ENCODE results near the gene KIRREL3.
"Not testable (repeated sequence)": the region's sequence is repeated elsewhere in the genome, so short reads cannot be mapped to it uniquely, and the experiment has no call there.

KIRREL3 gene

DNA sequence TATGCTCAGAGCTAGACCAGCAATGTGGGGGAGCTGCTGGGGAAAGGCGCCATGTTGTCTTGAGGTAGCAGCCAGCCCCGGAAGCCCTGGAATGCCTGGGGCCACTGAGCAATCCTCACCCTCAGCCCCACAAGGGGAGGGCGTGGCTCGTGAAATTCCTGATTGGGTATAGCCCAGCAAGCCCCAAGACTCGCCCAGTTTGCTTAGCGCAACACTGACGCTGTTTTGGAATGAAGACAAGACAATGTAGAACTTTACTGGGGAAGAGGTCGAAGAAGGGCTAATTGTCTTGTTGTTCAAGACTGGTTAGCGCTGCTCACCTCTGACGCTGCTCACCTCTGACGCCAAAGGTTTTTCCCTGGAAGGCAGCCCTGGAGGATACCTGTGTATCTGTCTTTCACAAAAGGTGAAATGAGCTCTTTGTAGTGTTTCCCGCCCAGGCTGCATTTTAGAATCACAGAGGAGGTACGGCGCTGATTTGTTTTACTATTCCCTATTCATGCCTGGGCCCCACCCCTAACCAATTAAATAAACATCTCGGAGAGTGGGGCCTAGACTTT lies 597.5 kb downstream of the KIRREL3 start:
- no peak for DNase-seq (ENCODE audit: low read depth)

DNA sequence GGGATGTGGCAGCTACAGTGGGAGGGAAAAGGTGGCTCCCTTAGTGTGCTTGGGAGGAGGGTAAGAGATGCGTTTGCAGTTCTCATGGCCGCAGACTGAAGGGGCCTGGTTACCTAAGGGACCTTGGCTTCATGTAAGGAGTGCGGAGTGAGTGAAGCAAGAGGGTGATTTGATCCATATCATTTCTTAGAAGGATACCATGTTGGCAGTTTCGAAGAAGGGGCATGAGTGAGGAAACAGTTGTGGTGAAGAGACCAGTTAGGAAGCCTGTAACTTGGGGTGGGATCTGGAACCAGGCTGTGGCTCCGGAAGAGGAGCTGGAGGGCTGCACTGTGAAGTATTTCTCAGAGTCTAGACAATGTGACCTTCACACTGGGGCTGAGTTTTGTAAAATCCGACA lies 600.1 kb downstream of the KIRREL3 start:
- DNase-seq (ENCODE audit: low read depth), result no peak

DNA sequence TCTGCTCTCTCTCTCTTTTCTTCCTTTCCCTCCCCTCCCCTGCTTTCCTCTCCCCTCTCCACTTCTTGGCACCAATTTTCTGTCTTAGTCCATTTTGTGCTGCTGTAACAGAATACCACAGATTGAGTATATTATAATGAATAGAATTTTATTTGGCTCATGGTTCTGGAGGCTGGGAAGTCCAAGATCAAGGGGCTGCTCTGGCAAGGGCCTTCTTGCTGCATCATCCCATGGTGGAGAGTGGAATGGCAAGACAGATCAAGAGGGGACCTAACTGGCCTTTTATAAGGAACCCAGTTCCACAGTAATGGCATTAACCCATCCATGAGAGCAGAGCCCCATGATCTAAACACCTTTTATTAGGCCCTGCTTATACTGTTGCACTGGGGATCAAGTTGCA lies 600.6 kb downstream of the KIRREL3 start:
- DNase-seq (ENCODE audit: low read depth), result no peak

DNA sequence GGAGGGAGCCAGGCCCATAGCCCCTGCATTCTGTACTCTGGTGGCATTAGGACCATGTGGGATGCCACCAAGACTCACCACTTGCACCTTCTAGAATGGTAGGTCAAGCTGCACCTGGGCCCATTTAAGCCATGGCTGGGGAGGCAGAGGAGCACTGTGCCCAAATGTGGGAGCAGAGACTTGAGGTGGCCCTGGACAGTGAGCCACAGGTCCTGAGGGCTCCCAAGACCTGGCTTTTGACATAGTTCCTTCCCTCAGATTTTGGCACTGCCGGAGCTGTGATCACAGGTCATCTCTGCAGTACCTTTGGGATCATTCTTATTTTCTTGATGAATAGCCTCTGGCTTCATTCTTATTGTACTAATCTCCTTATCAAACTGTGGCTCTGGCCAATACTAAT lies 601.8 kb downstream of the KIRREL3 start:
- no peak for DNase-seq (ENCODE audit: low read depth)

DNA sequence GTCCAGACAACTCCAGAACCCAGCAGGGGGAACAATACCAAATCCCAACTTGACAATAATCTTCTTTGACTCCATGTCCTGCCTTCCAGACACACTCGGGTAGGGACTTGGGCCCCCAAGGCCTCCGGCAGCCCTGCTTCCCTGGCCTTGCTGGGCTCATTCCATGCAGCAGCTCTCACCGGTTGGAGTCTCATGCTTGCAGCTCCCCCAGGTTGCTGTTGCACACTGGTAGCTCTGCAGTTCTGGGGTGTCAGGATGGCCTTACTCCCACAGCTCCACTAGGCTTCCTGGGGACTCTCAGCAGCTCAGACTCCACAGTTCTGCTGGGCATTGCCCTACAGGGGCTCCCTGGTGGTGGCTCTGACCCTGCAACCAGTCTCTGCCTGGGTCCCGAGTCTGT lies 602.3 kb downstream of the KIRREL3 start:
- no peak for DNase-seq (ENCODE audit: low read depth)

DNA sequence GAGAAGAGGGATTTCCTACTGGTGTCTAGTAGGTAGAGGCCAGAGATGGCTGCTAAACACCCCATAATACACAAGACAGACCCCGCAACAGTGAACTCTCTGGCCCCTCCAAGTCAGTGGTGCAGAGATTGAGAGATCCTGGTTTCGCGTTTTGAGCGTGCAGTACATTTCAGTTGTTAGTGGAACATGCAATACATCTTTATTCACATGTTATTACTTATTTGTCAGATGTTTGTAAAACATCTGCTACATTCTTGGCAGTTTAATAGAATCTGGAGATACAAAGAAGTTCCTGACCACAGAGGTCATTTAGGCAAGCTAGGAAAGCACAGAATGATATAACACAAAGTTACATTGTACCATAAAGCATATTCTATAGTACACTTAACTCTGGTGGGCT lies 603.6 kb downstream of the KIRREL3 start:
- no peak for DNase-seq (ENCODE audit: low read depth)

DNA sequence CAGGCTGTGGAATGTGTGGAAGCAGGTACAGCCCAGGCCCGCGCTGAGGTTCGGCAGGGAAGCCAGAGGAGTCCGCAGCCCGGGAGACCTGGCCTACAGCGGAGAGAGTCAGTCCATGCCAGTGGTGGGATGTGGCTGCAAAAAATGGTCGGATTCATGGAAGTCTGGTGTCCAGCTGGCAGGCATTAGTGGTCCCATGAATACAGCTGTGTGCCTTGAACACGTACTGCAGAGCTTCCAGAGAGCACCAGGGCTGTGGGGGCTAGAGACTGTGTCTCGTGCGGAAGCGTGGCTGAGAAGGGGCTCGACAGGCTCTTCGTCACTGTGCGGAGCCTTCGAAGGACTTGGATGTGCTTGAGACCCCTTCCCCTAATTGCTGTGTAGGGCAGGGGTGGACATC lies 604.3 kb downstream of the KIRREL3 start:
- DNase-seq (ENCODE audit: low read depth), result not testable (repeated sequence)

DNA sequence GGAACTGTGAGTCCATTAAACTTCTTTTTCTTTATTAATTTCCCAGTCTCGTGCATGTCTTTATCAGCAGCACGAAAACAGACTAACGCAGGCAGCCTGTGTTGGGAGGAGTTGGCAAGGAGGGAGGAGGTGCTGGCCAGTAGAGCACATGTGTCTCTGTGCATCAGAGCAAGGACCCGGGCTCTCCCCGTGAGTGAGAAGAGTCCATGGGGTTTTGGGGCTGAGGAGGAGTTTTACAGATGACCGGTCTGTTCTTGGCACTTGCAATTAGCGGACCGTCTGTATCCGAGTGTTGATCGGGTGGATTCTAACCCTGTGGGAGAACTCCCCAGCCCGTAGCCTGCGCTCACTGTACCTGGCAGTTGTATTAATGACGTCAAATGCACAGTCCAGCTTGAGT lies 604.8 kb downstream of the KIRREL3 start:
- DNase-seq (ENCODE audit: low read depth), result not testable (repeated sequence)

DNA sequence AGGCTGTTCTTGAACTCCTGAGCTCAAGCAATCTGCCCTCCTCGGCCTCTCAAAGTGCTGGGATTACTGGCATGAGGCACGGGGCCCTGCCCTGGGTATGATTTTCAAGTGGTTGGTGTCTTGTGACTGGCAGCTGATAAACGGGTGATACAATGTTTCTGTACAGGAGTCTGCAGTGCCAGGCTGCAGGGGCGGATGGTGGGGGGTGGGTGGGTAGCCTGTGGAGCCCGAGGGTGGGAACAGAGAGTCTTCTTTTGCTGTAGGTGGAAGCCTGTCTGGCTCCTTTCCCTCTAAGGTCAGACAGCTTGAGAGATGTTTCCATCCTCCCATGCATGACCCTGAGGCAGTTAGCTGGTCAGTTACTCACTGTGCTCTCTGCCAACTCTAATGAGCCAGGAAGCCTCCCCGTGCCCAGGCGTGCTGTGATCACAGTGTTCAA lies 605.9 kb downstream of the KIRREL3 start:
- DNase-seq (ENCODE audit: low read depth), result not testable (repeated sequence)

DNA sequence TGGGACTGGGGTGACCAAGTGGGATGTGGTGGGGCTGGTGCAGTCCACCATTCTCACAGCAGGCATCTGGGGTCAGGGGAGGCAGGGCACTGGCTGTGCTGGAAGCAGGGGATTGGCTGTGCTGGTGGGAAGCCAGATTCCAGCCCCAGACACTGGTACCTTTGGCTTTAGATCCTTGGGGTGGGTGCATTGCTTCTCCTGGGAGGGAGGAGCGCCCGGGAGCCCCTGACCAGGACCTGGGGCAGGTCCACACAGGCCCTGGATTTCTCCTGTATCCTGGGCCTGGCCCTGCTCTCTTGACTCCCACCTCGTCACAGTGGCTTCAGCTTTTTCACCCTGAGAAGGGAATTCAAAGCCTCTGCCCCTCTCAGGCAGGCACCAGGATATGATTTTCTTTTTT lies 606.5 kb downstream of the KIRREL3 start:
- DNase-seq (ENCODE audit: low read depth), result no peak

DNA sequence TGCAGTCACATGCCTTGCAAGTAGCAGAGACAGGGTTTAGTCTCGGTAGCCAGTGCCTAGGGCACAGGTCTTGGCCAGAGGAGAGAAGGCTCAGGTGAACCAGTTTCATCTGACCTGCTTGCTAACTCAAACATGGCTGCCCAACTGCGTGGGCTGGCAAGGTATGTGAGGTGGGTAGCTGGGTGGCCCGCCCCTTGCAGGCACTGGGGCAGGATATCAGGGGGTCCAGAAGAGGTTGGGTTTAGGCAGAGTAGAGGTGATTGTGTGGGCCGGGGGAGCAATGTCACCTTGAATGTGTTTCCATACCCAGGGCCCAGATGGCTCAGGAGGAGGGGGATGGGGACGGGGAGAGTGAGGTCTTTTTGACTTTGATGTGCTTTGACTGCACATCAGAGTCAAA lies 607.4 kb downstream of the KIRREL3 start:
- DNase-seq (ENCODE audit: low read depth), result no peak

DNA sequence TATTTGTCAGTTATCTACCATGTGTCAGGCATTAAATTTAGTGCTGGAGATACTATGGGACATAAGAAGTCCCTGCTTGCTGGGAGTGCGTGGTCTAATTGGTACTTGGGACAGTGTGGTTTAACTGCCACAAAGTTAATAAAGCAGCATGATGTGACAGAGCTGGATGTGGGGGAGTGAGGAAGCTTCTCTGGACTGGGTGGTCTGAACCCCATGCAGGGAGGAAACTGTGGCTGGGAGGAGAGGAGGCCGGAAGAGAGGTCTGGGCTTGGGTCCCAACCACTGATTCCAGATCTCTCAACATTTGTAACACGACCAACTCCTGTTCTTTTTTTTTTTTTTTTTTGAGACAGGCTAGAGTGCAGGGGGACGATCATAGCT lies 607.9 kb downstream of the KIRREL3 start:
- DNase-seq (ENCODE audit: low read depth), result no peak

DNA sequence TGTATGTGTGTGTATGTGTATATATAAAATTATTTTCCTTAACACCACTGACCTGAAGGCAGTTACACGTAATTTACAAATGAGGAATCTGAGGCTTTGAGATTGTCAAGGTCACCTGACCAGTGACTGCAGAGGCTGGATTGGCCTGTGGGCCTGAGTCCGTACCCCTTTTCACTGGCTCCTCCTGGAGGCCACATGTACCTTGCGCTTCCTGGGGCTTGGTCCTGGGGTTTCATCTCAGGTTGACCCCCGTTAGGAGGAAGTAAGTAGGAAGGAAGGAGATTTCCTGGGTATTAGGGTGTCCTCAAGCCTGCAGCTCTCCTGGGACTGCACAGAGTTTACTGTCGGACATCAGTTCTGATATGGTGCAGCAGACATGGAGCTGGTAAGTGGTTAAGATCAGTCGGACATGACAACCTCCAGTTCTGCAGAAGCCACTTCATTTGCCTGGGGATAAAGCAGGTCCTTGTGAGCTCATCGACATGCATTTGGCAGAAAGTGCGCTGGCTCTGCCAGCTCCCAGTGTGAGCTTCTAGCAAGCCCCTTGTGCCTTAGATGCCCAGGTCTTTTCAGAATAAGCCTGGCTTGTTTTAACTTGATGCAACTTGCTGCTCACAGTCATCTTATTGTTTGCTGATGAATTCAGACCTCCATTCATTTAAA lies 608.5 kb downstream of the KIRREL3 start:
- peak; percentile 25 for DNase-seq (ENCODE audit: low read depth)

DNA sequence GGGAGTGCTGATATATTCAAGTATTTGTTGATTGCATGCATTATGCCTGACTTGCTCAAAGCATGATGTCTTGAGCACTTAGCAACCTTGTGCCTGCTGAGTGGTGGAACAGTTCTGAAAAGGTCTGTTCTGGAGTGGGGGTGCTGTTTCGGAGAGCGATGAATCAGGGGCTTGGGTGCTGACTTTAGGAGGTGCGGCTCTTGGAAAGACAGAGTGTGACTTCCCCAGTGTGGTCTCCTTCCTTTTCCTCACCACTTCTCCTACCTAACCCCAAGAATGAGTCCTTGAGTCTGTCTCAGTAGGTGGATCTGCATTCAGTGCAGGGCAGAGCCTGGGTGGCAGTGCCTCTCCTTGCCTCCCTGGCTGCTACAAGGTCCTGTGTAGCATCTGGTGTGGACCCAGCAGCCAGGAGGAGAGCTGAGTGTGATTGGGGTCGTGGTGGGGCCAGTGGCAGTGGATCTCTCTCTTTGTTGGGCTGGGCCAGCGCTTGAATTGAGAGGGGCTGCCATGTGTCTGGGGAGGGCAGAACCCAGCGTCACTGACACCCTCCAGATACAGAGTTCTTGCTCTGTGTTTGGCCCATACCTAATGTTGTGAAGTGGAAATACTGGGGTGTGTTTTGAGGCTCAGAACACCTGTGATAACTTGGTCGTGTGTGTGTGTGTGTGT lies 609.1 kb downstream of the KIRREL3 start:
- no peak for DNase-seq (ENCODE audit: low read depth)

DNA sequence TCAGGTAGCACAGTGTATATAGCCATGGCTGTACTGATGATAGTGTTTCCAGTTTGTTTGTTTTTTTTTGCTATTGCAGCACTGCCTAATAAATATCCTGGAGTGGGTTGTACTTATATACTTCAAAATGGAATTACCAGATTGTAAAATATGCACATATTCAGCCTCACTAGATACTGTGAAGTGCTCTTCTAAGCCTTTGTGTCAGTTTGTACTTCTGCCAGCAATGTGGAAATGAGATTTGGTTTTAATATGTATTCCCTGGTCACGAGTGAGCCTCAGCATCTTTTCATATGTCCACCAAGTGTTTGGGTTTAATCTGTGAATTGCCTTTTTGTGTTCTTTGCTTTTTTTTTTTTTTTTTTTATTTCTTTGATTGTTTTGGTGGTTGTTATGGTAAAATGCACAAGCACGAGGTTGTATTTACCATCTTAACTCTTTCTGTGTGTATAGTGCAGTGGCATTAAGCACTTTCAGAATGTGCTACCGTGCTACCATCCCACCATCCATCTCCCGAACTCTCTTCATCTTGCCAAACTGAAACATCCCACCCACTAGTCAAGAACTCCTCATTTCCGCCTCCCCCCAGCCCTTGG lies 610.2 kb downstream of the KIRREL3 start:
- DNase-seq (ENCODE audit: low read depth), result no peak

DNA sequence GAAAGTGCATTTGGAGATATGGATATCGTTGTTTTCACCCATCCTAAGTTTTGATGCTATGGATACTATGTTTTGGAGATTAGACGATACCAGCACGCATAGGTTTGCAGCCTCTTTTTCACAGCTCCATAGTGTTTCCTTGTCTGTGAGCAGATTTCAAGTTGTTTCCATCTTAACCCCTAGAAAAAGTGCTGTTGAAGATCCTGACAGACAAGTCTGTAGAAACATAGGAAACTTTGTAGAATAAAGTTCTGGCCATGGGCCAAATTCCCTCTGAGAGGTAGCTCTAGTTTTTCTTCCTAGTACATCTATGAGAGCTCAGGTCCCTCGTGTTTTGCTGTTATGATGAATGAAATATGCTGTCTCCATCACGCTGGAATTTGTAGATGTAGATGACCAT lies 612.7 kb downstream of the KIRREL3 start:
- DNase-seq (ENCODE audit: low read depth), result no peak

DNA sequence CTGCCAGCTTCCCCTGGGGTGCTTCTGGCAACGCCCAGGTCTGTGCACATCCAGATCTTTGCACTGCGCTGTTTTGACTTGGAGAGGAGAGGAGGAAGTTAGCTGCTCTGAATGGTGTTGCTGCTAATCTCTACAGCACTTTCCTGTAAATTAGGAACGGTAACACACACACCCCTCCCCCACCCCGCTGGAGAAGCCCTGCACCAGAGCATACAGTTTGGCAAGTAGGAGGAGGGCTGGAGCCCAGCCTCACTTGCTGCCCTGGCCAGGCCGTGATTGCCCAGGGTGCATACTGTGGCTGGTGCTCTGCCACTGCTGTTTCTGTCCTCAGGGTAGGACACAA lies 613.9 kb downstream of the KIRREL3 start:
- not testable (repeated sequence) for DNase-seq (ENCODE audit: low read depth)

DNA sequence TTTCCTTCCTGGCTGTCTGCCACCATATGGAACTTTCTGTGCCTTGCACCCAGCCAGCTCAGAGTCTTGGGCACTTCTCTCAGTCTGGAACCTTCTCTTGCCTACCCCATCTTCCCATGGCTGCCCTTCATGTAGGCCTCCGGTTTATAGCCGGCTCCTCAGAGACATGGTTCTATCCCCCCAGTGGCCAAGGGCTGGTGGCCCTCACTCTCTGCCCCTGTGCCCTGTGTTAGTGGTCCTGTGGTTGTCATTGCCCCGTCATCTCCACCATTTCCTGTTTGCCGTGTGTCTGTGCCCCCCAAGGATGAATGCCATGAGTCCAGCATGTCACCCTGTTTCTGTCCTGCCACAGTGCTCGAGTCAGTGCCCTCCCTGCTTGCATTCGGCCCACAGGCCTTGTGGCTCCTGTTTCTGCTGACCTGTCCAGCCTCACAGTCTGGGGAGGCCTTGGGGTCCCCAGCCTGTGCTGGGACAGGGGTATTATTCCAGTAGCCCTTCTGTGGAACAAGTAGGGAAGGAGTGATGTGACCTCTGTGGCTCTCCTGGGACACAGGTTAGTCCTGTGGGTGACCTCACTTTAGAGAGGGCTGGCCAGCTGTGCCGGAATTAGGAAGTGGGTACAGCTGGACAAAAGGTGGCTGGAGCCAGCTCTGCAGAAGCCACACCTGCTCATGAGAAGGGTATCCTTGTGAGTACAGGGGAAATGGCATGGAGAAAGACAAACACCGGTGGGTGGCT lies 614.4 kb downstream of the KIRREL3 start:
- DNase-seq (ENCODE audit: low read depth), result no peak

DNA sequence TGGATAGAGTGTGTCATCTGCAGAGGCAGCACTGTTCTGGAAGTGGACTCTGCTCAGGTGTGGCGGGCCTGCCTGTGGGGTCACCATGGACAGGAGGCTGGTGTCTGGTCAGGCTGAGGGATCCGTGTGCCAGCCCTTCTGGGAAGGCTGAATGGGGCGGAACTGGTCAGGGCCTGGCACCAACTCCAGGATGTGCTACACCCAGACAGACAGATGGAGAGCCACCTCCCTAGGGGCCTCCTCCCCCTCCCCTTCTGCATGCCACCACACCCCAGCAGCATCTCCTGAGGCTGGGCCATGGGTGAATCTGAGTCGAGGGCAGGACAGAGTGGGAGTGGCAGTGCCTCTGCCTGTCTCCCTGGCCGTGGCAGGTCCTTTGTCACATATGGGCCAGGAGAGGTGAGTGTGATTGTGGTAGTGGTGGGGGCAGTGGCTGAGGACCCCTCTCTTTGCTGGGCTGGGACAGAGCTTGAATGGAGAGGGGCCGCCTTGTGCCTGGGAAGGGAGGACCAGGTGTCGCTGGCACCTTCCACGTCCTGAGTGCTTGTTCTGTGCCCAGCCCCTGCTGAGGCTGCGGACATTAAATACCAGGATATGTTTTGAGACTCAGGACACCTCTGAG lies 616.0 kb downstream of the KIRREL3 start:
- no peak for DNase-seq (ENCODE audit: low read depth)

DNA sequence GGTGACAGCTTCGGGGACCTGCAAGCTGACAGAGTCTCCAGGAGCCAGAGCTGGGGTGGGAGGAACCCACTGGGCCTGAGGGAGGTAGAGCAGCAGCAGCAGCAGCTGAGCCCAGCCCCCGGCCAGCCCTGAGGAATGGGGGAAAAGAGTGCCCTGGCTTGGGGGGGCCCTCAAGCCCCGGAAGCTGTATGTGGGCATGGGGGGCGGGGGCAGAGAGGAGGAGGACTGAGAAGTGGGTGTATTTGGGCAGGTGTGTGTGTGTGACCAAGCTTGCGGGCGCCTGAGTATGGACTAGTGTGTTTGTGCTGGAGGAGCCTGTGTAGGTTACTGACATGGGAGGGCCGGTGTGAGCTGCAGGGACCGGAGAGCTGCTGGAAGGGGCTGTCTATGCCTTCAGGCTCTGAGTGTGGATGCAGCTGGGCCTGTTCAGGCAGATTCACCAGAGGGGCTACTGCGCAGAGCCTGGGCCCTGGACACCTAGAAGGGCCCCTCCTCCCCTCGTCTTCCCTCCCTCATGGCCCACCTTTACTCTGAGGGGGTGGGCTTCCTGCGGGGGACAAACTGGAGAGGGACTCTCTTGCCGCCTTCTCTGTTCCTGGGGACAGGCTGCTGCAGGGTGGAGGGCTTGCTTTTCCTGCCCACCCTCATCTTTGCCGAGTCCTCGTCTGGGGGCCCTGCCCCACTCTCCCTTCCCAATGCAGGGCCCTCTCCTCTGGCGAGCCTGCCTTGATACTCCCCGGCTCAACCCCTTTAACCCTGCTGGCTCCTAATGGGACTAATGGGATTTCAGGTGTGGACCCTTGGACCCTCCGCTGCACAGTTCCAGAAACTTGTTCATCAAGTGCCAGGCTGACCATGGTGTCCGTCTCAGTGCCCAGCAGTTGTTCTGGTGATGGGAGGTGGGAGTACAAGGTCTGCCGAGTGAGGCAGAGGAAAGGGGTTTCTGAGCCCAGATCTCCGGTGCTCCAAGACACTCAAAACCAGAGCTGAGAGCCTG lies 616.9 kb downstream of the KIRREL3 start:
- DNase-seq (ENCODE audit: low read depth), result no peak

DNA sequence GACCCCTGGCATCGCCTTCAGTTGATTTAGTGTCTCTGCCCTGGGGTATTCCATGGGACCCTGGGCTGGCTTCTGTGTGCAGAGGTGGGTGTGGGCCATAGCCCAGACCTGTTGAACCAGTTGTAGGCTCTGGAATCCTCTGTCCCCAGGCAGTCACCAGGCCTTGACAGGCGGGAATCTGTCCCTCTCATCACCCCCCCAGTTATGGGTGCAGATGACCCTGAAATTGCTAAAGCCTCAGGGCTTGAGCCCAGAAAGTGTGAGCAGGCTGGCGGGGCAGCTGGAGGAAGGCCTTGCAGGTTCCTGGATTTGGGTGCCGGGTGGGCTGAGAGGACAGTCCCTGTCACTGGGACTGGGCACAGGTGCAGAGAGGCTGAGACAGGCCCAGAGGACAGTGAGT lies 617.9 kb downstream of the KIRREL3 start:
- not testable (repeated sequence) for DNase-seq (ENCODE audit: low read depth)

Measured in amniotic epithelial cell (primary cell).